ENCODE measurements around the gene KRTAP4-2.

GRCh38 chr17:41184480-41184961 is 6.5 kb upstream of the KRTAP4-2 start, which contains the start of gene KRTAP4-1:
- TF ChIP-seq CTCF (IDR thresholded peaks at IDR 0.05; ENCODE audit: poor library complexity) (no peak), EZH2 (IDR thresholded peaks at IDR 0.05; ENCODE audit: borderline replicate concordance) (no peak)
